ENCODE measurements around the gene CELA2B. TPM values are rescaled to one million over a fixed set of nuclear protein-coding genes. Genes with fewer than 3 reads are reported as not detected.
A peak's percentile ranks its signal among the peaks of the same experiment; 100 is the strongest.
"Not testable (repeated sequence)": the region's sequence is repeated elsewhere in the genome, so short reads cannot be mapped to it uniquely, and the experiment has no call there.

Gene CELA2B
- total RNA-seq, 1 experiment from 2014 or later = not detected

GRCh38 chr1:15508700-15509487 lies 33.0 kb downstream of the CELA2B start:
- DNase-seq = no peak
- Histone ChIP-seq H3K36me3 (no peaks in the 10 kb centered on the region), H3K4me3 (no peak overlapping the region), H3K9me3 (no peaks in the 10 kb centered on the region), H3K27me3 (no peaks in the 10 kb centered on the region)

- Histone ChIP-seq H3K9me3 (no peaks in the 10 kb centered on the region), H3K36me3 (no peaks in the 10 kb centered on the region), H3K4me3 (no peak overlapping the region), H3K27me3 (no peaks in the 10 kb centered on the region)
- no peak for DNase-seq
Measured at GRCh38 chr1:15509586-15509985, 33.7 kb downstream of the CELA2B start.

- H3K9me3 ChIP-seq = no peaks in the 10 kb centered on the region
- no peaks in the 10 kb centered on the region for H3K36me3 ChIP-seq
- no peak overlapping the region for H3K4me3 ChIP-seq
- no peaks in the 10 kb centered on the region for H3K27me3 ChIP-seq
- peak; percentile 64 for DNase-seq
Measured at GRCh38 chr1:15510611-15511405, 34.9 kb downstream of the CELA2B start.

- Histone ChIP-seq H3K4me3 (no peak overlapping the region), H3K9me3 (no peaks in the 10 kb centered on the region), H3K27me3 (no peaks in the 10 kb centered on the region), H3K36me3 (peaks cover 3% of the 10 kb centered on the region; the same call in 1 of the 2 replicates)
- no peak for DNase-seq
Measured at GRCh38 chr1:15513192-15513591, 37.3 kb downstream of the CELA2B start.

- DNase-seq = no peak
- Histone ChIP-seq H3K36me3 (peaks cover 3% of the 10 kb centered on the region; the same call in 1 of the 2 replicates), H3K27me3 (no peaks in the 10 kb centered on the region), H3K4me3 (no peak overlapping the region), H3K9me3 (no peaks in the 10 kb centered on the region)
Measured at GRCh38 chr1:15513919-15514318, 38.0 kb downstream of the CELA2B start.

- not testable (repeated sequence) for H3K4me3 ChIP-seq, H3K27me3 ChIP-seq, DNase-seq, H3K9me3 ChIP-seq, H3K36me3 ChIP-seq
Measured at GRCh38 chr1:15514557-15514956, 38.7 kb downstream of the CELA2B start.

- H3K9me3 ChIP-seq = no peaks in the 10 kb centered on the region
- no peak for DNase-seq
- H3K36me3 ChIP-seq = peaks cover 3% of the 10 kb centered on the region; the same call in 1 of the 2 replicates
- H3K27me3 ChIP-seq = no peaks in the 10 kb centered on the region
- no peak overlapping the region for H3K4me3 ChIP-seq
Measured at GRCh38 chr1:15515022-15515663, 39.2 kb downstream of the CELA2B start.

- H3K36me3 ChIP-seq = peaks cover 3% of the 10 kb centered on the region; the same call in 1 of the 2 replicates
- no peaks in the 10 kb centered on the region for H3K27me3 ChIP-seq
- no peaks in the 10 kb centered on the region for H3K9me3 ChIP-seq
- no peak for DNase-seq
- no peak overlapping the region for H3K4me3 ChIP-seq
Measured at GRCh38 chr1:15519625-15520024, 43.7 kb downstream of the CELA2B start.

- H3K9me3 ChIP-seq, DNase-seq, H3K27me3 ChIP-seq, H3K4me3 ChIP-seq, H3K36me3 ChIP-seq: not testable (repeated sequence)
Measured at GRCh38 chr1:15521206-15521906, 45.5 kb downstream of the CELA2B start.

- Histone ChIP-seq H3K4me3 (no peak overlapping the region), H3K36me3 (no peaks in the 10 kb centered on the region), H3K27me3 (no peaks in the 10 kb centered on the region), H3K9me3 (no peaks in the 10 kb centered on the region)
- DNase-seq = no peak
Measured at GRCh38 chr1:15522551-15522950, 46.6 kb downstream of the CELA2B start.

GRCh38 chr1:15523104-15524020 lies 47.5 kb downstream of the CELA2B start:
- H3K27me3 ChIP-seq = no peaks in the 10 kb centered on the region
- no peaks in the 10 kb centered on the region for H3K9me3 ChIP-seq
- no peak for DNase-seq
- H3K36me3 ChIP-seq = no peaks in the 10 kb centered on the region
- peak overlapping the region; percentile 53 for H3K4me3 ChIP-seq

- DNase-seq = no peak
- Histone ChIP-seq H3K9me3 (no peaks in the 10 kb centered on the region), H3K27me3 (no peaks in the 10 kb centered on the region), H3K4me3 (peak within 1 kb of the TSS; percentile 87), H3K36me3 (peaks cover 2% of the 10 kb centered on the region)
Measured at GRCh38 chr1:15524021-15524282, 48.0 kb downstream of the CELA2B start, which contains the start of gene CASP9. Gene CASP9 (minus strand): TSS chr1:15524215. CDS start chr1:15524200, 15 bp downstream.

- DNase-seq = peak; percentile 97
- H3K9me3 ChIP-seq = no peaks in the 10 kb centered on the region
Measured at GRCh38 chr1:15524283-15525049, 48.6 kb downstream of the CELA2B start.

GRCh38 chr1:15525050-15526020 lies 49.4 kb downstream of the CELA2B start:
- Histone ChIP-seq H3K9me3 (no peaks in the 10 kb centered on the region), H3K27me3 (no peaks in the 10 kb centered on the region), H3K36me3 (peaks cover 2% of the 10 kb centered on the region), H3K4me3 (peak overlapping the region; percentile 87)
- DNase-seq = peak; percentile 96

More at GRCh38 chr1:15524283-15525049, 48.6 kb downstream of the CELA2B start:
- Histone ChIP-seq H3K36me3 (peaks cover 2% of the 10 kb centered on the region), H3K27me3 (no peaks in the 10 kb centered on the region), H3K4me3 (peak overlapping the region; percentile 74)

All from MG63 (cell line).